Myocyte (in vitro differentiated cells): Measurements from ENCODE around the gene NEK10. TPM values are rescaled to one million over a fixed set of nuclear protein-coding genes. Genes with fewer than 3 reads are reported as not detected.
"Not testable (repeated sequence)": the region's sequence is repeated elsewhere in the genome, so short reads cannot be mapped to it uniquely, and the experiment has no call there.

Source experiments
- DNase-seq: peaks from one replicate; pipeline ENCODE4 v3.0.0-alpha.2; 2012; ENCODE audit warnings: low read depth
- total RNA-seq: library from RNA; depleted of rRNA; stranded (reverse); fragments of >200 nt; gene quantifications from 2 replicates; pipeline ENCODE4 v1.2.3, GENCODE V29; 2014

NEK10 gene
- total RNA-seq, 1 donor from 2014 or later: 5.0 TPM

DNA sequence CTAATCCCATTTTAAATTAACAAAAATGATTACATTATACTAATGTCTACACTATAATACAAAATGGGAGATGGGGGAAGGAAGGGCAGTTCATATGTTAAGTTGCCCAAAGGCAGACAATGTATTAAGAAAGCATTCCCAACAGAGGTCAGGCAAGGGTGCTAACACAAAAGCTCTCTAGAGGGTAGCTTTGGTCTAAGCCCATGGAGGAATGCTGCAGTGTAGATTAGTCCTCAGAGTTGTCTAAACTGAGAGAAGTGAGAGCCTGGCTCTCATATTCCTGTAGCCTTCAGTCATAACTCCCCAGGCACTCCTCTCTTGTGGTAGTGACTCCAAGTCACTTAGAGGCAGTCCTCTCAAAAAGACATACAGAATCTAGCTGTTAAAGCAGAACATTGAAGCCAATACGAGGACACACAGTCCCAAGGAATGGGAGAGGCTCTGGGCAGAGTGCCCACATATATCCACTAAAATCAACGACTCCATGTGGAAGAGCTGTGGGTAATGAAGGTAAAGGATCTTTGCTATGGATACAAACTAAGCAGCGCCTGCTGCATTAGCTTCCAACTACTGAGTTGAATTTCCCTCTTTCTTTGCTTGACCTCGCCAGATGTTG, 14.5 kb downstream of the NEK10 start:
- no peak for DNase-seq

DNA sequence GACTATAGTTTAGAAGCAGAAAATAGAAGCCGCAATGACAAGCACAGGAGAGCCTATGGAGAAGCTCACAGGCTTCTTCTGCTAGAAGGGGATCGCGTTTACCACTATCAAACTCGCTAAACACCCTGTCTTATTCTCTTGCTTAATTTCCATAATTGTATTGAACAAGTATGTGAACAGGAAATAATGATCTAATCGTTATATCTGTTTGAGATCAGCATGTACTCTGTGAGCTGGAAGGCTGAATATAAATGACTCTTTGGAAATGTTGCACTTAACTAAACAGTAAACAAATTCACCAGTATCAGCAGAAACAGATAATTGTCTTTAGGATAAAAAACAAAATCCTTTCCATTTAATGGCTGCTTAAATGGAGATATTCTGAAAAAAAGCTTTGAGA, 15.0 kb downstream of the NEK10 start:
- DNase-seq: no peak

DNA sequence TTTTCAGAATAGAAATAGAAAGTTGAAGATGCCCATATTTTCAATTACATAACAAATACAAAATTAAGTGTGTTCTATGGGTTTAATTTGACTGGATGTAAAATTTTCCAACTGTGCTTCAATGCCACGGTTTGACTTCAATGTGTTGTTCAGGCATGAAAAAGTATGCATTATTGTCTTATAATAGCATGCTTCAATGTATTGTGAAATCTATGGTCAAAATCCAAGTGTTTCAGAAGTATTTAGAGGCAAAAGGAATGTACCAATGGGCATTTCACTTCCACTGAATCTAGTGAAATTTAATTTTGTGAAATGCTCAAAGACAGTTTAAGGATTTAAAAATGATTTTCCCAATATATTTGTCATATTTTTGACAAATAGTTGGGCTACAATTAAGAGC, 16.0 kb downstream of the NEK10 start:
- no peak for DNase-seq

DNA sequence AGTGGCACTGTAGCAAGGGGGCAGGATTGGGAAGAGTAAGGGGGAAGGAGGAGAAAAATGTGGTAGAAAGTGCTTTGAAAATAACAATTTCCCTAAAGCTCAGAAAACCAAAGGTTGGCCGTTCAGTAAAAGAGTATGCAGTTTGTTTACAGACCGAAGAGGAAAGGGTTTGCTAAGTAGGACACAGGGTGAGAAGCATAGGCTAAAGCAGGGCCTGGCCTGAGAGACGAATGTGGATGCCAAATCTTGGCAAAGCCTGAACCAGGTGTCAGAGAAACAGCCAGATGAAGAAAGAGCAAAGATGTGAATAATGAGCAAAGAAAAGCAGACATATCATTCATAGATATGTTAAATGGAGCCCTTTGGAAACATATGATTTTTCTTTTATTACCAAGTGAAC, 17.1 kb downstream of the NEK10 start:
- no peak for DNase-seq

DNA sequence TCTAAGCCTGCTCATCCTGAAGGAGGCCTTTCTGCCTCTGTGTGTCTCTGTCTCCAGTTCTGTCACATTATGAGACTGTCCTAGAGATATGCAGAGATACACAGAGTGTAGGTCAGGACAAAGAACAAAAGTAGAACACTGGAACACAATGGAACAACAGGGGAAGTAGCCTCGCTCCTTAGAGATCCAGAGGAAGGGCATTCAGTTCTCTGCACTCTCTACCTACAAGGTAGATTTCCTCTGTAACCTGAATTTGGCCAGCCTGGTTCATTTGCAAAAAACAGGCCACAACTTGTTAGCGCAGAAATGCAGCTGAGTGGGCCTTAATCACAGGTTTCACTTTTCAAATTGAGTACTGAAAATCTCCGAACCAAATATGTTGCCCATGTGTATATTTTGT, 19.4 kb downstream of the NEK10 start:
- no peak for DNase-seq

- no peak for DNase-seq
Observed at GRCh38 chr3:27345959-27346865, 23.0 kb downstream of the NEK10 start.

- no peak for DNase-seq
Observed at GRCh38 chr3:27345493-27345892, 23.7 kb downstream of the NEK10 start.

DNA sequence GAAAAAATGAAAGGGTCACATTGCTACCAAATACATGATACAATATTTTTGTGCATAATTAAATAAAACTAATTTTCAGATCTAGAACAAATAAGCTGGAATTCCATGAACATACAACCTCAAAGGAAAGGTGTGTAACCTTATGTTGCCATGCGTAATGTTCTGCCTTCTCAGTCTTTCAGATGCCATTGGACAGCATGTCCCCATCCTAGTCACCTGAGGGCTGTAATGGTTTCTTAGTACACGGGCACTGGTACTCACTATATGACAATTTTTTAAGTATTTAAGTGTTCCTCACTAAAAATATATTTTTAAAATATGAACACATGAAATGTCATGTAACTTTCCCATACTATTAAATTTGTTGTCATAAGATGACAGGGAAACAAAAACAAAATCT, 24.1 kb downstream of the NEK10 start:
- no peak for DNase-seq

- DNase-seq: no peak
Observed at GRCh38 chr3:27344192-27344591, 25.0 kb downstream of the NEK10 start.

DNA sequence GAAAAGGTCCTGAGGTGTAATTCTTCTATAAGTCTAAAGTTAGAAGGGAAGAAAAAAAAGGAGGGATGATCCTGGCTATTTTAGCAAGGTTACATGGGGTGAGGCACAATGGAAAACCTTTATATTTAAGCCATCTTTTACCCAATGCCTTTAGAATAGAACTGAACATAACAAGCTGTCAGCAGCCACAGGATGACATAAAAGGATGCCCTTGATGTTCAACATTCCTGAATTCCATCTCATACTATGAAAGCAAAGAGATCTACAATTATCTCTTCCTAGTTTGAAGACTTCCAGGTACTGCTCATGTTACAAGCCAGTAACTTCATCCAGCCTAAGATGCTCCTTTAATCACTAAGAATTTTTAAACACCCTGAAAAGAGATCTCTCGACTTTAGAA, 26.9 kb downstream of the NEK10 start:
- DNase-seq: no peak

DNA sequence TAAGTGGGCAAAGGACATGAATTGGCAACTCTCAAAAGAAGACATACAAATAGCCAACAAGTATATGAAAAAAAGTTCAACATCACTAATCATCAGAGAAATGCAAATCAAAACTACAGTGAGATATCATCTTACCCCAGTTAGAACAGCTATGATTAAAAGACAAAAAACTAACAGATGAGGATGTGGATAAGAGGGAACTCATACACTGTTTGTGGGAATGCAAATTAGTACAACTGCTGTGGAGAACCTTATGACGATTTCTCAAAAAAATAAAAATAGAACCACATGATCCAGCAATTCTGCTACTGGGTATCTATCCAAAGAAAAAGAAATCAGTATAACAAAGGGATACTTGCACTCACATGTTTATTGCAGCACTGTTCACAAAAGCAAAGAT, 28.6 kb downstream of the NEK10 start:
- no peak for DNase-seq

- DNase-seq: no peak
Observed at GRCh38 chr3:27335571-27335970, 33.6 kb downstream of the NEK10 start.

DNA sequence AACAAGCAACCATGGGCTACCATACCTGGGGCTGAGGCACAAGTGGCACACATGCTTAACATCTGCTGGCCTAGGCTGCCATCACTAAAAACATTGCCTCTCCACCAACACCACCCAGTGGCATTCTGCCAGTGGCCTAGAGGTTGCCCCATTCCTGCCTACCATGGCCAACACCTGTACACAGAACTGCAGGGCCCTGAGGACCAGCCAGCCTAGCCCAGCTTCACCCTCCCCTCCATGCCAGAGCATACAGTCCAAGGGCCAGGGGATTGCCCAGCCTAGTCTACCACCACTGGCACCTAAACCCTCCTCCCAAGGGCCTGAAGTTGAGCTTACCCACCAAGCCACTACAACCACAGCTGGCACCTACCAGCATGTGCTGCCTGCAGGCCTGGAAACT, 35.3 kb downstream of the NEK10 start:
- no peak for DNase-seq

GRCh38 chr3:27328982-27329762, 40.0 kb downstream of the NEK10 start:
- not testable (repeated sequence) for DNase-seq

- DNase-seq: peak; percentile 94
Observed at GRCh38 chr3:27326629-27327545, 42.3 kb downstream of the NEK10 start.

- DNase-seq: peak; percentile 27
Observed at GRCh38 chr3:27326202-27326601, 43.0 kb downstream of the NEK10 start.

DNA sequence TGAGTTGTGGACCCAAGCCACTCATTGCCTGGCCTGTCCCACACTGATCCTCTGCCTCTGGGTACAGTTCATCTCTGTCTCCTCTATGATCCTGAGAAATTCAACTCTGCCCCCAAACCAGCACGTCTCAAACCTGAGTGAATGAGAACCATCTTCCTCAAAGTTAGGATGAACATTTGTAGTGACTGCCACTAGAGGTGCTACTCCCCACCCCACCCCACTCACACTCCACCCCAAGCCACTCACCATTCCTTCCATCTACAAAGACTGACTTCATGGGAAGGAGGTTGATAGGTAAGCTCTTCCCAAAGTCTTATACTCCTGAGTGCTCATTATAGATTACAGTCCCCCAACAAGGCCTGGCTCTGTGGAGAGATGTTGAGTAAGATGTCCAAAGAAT, 43.8 kb downstream of the NEK10 start:
- DNase-seq: no peak

DNA sequence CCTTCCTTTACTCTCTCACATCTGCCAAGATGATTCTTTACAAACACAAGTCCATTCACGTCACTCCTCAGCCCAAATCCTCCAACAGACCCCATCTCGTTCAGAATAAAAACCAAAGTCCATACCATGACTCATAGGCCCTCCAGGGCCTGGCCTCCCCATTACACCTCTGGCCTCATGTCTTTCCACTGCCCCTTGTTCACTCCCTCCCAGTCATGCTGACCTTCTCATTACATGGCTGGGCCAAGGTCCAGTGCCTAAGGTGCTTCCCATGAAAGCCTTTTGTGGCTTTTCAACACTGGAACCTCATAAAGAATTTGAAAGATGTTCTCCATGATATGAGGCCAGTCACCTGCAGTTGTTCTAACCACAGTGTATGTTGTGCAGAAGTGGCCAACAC, 44.5 kb downstream of the NEK10 start:
- no peak for DNase-seq

DNA sequence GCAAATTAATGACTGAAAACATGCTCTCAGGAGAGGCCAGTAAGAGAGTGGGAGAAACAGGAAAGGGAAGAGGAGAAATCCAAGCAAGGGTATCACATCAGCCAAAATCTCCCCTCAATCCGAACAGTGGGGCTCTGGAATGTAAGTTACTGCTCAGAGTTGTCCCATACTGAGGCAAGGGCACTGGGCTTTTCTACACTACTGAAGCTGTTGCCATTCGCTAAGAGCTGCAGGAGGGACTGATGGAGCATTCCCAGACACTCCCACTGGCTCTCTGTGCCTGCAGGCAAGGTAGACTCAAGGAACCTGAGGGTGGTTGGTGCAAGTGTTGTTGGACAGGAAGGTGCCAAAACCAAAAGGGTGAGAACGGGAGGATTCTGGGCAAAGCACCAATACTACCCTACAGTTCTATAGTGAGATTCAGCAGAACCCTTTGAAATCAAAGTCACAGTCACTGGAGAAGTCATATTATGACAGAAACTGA, 46.1 kb downstream of the NEK10 start:
- DNase-seq: no peak

GRCh38 chr3:27322634-27323033, 46.5 kb downstream of the NEK10 start:
- no peak for DNase-seq
